ENCODE measurements around the gene KLC1. TPM values are rescaled to one million over a fixed set of nuclear protein-coding genes. Genes with fewer than 3 reads are reported as not detected.

The KLC1 gene
- total and polyA plus RNA-seq, 7 donors: 86.4 to 256 (median 150) TPM

GRCh38 chr14:103703433-103704385 lies 74.7 kb downstream of the KLC1 start:
- ATAC-seq (no peak), DNase-seq (peak in 1 of 2 donors; percentile 52)
- 78 to 81% (median 79%) methylated on average over 23 to 24 of the region's 24 CpGs for WGBS, 3 donors
- Histone ChIP-seq H3K4me3 (no peak overlapping the region), H3K27ac (no peak overlapping the region), H3K36me3 (ENCODE audit: insufficient read depth in 1 of 2, low read depth in 1 of 2) (peaks cover 2 to 65% of the 10 kb centered on the region in 2 donors), H3K27me3 (ENCODE audit: insufficient read depth in 3 of 3, low read length in 2 of 3) (no peaks in the 10 kb centered on the region), H3K4me1 (peaks cover 44% of the 10 kb centered on the region), H3K9me3 (no peaks in the 10 kb centered on the region)
- intact Hi-C loops (cut with DNase I): no loop called here
- no peak for TF ChIP-seq CTCF (IDR thresholded peaks at IDR 0.05)

GRCh38 chr14:103704708-103705107 lies 75.7 kb downstream of the KLC1 start:
- Histone ChIP-seq H3K9me3 (no peaks in the 10 kb centered on the region), H3K27ac (peak overlapping the region; percentile 55), H3K4me3 (no peak overlapping the region), H3K27me3 (ENCODE audit: insufficient read depth in 3 of 3, low read length in 2 of 3) (no peaks in the 10 kb centered on the region), H3K36me3 (ENCODE audit: insufficient read depth in 1 of 2, low read depth in 1 of 2) (peaks cover 2 to 63% of the 10 kb centered on the region in 2 donors), H3K4me1 (peaks cover 40% of the 10 kb centered on the region)
- no peak for TF ChIP-seq CTCF (IDR thresholded peaks at IDR 0.05)
- ATAC-seq (no peak), DNase-seq (no peak)
- 64 to 80% (median 75%) methylated on average over 13 of the region's 13 CpGs for WGBS, 3 donors
- intact Hi-C loops (cut with DNase I): no loop called here

- intact Hi-C loops (cut with DNase I): no loop called here
- no peak for TF ChIP-seq CTCF (IDR thresholded peaks at IDR 0.05)
- WGBS, 3 donors: 66 to 72% (median 70%) methylated on average over 14 to 15 of the region's 15 CpGs
- Histone ChIP-seq H3K27ac (peak overlapping the region; percentile 55), H3K9me3 (no peaks in the 10 kb centered on the region), H3K36me3 (ENCODE audit: insufficient read depth in 1 of 2, low read depth in 1 of 2) (peaks cover 2 to 67% of the 10 kb centered on the region in 2 donors), H3K4me3 (no peak overlapping the region), H3K27me3 (ENCODE audit: insufficient read depth in 3 of 3, low read length in 2 of 3) (no peaks in the 10 kb centered on the region), H3K4me1 (peaks cover 35% of the 10 kb centered on the region)
- ATAC-seq (no peak), DNase-seq (peak in 1 of 2 donors; percentile 66)
These were observed 76.1 kb downstream of the KLC1 start for GRCh38 chr14:103705118-103705503.

GRCh38 chr14:103705504-103706284 lies 76.7 kb downstream of the KLC1 start:
- Histone ChIP-seq H3K36me3 (ENCODE audit: insufficient read depth in 1 of 2, low read depth in 1 of 2) (peaks cover 2 to 67% of the 10 kb centered on the region in 2 donors), H3K4me1 (peaks cover 30% of the 10 kb centered on the region), H3K9me3 (no peaks in the 10 kb centered on the region), H3K27me3 (ENCODE audit: insufficient read depth in 3 of 3, low read length in 2 of 3) (no peaks in the 10 kb centered on the region), H3K27ac (peak overlapping the region; percentile 55), H3K4me3 (no peak overlapping the region)
- intact Hi-C loops (cut with DNase I): no loop called here
- WGBS, 3 donors: 74 to 83% (median 80%) methylated on average over 27 to 28 of the region's 28 CpGs
- TF ChIP-seq CTCF (IDR thresholded peaks at IDR 0.05): no peak
- DNase-seq (no peak), ATAC-seq (no peak)
